ENCODE data around the gene CYTL1.

DNA sequence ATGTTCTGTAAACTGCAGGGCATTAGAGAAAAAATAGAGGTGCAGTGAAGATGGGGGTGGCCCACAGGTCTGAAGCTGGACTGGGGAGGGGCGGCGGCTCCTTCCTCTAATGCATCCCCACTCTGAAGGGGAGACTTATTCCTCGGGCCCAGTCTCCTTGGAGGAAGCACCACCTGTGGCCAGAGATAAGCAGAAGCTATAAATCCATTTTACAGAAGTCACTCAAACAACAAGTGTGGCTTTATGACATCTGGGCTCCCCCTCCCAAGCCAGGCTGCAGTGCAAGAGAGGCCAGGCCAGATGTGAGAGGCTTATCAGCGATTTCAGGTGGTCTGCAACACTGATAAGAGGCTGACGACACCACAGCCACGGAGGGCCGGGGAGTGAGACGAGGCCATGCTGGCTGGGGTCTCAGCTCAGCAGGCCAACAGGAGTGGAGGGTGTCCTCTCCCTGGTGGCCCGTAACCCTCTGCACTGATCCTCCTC lies 15.8 kb downstream of the CYTL1 start:
- TF ChIP-seq CTCF (IDR thresholded peaks at IDR 0.05; ENCODE audit: poor library complexity, severe bottlenecking) (no peak), RAD21 (conservative IDR thresholded peaks at IDR 0.05) (no peak), POLR2AphosphoS5 (IDR thresholded peaks at IDR 0.05) (no peak), EZH2 (IDR thresholded peaks at IDR 0.05; ENCODE audit: borderline replicate concordance, insufficient read depth, low read length, poor library complexity, severe bottlenecking) (no peak), EP300 (conservative IDR thresholded peaks at IDR 0.05; ENCODE audit: poor library complexity, severe bottlenecking) (no peak), MXI1 (conservative IDR thresholded peaks at IDR 0.05; ENCODE audit: poor library complexity, severe bottlenecking) (no peak)
